Stimulated activated CD4-positive, alpha-beta T cell treated with anti-CD3 and anti-CD28 coated beads, Interleukin-1b, Interleukin-23, amount 100 ng/mL, for 4 hours (primary cell): ENCODE results near the gene MFAP1.
"Not testable (repeated sequence)": the region's sequence is repeated elsewhere in the genome, so short reads cannot be mapped to it uniquely, and the experiment has no call there.

ENCODE experiments used
- DNase-seq, 2 donors: peaks; one replicate each; pipeline ENCODE4 v3.0.0-alpha.2; 2020; ENCODE audit warnings: low read depth in 2 of 2

The MFAP1 gene

GRCh38 chr15:43825305-43825704 lies 815 bp upstream of the MFAP1 start:
- not testable (repeated sequence) for DNase-seq

GRCh38 chr15:43821505-43821904 lies 3.0 kb downstream of the MFAP1 start:
- no peak for DNase-seq

- not testable (repeated sequence) for DNase-seq
Observed at GRCh38 chr15:43815064-43815463, 9.4 kb downstream of the MFAP1 start.

- no peak for DNase-seq
Observed at GRCh38 chr15:43808960-43809678, 15.4 kb downstream of the MFAP1 start.

- no peak for DNase-seq
Observed at GRCh38 chr15:43808435-43808950, 16.0 kb downstream of the MFAP1 start.

GRCh38 chr15:43802676-43803075 lies 21.8 kb downstream of the MFAP1 start:
- not testable (repeated sequence) for DNase-seq

GRCh38 chr15:43800286-43801141 lies 24.0 kb downstream of the MFAP1 start, which contains the start of gene HYPK:
Gene HYPK, plus strand, starts transcription at chr15:43800599. Its CDS starts 24 bp downstream, at chr15:43800623.
- DNase-seq = peak; percentile 85 to 86

GRCh38 chr15:43799945-43800285 lies 24.6 kb downstream of the MFAP1 start, which contains the start of gene SERINC4:
Gene SERINC4, minus strand, starts transcription at chr15:43800220. Its CDS starts 234 bp downstream, at chr15:43799986.
- DNase-seq = no peak

- DNase-seq = no peak
Observed at GRCh38 chr15:43799209-43799944, 25.1 kb downstream of the MFAP1 start.

GRCh38 chr15:43796566-43796965 lies 27.9 kb downstream of the MFAP1 start:
- DNase-seq = no peak

- no peak for DNase-seq
Observed at GRCh38 chr15:43795997-43796396, 28.5 kb downstream of the MFAP1 start.

- DNase-seq = no peak
Observed at GRCh38 chr15:43795197-43795596, 29.3 kb downstream of the MFAP1 start.

GRCh38 chr15:43794269-43795037 lies 30.0 kb downstream of the MFAP1 start:
- DNase-seq = no peak

GRCh38 chr15:43793647-43794046 lies 30.8 kb downstream of the MFAP1 start:
- DNase-seq = no peak

- DNase-seq = peak in 1 of 2 donors; percentile 27
Observed at GRCh38 chr15:43792761-43793476, 31.6 kb downstream of the MFAP1 start.

GRCh38 chr15:43791993-43792760 lies 32.3 kb downstream of the MFAP1 start, which contains the start of gene SERF2:
Gene SERF2, plus strand, starts transcription at chr15:43792320. Its CDS starts 57 bp downstream, at chr15:43792377.
- peak; percentile 99 for DNase-seq

GRCh38 chr15:43789409-43789808 lies 35.1 kb downstream of the MFAP1 start:
- DNase-seq = no peak

GRCh38 chr15:43779016-43779415 lies 45.5 kb downstream of the MFAP1 start:
- no peak for DNase-seq

- DNase-seq = peak; percentile 70 to 72
Observed at GRCh38 chr15:43777267-43777914, 47.1 kb downstream of the MFAP1 start.
